T-cell (primary cell): ENCODE results near the gene TGM1. TPM values are rescaled to one million over a fixed set of nuclear protein-coding genes. Genes with fewer than 3 reads are reported as not detected.

ENCODE experiments used
- ATAC-seq, 4 experiments: fragments of 200-7000 bp in 3 of 4; fragments of 150-1000 bp in 1 of 4; cut with Tn5 transposase; replicated peaks in 1 of 4; 1 replicate in 3 of 4; 2 replicates in 1 of 4; pipeline ENCODE4 v1.10.0; 2021; ENCODE audit warnings: moderate library complexity in 3 of 4, mild to moderate bottlenecking in 2 of 4, moderate number of reproducible peaks in 1 of 4
- CTCF ChIA-PET, 2 donors: fragments of 300-600 bp; sonication (Branson Sonifier 250); formaldehyde crosslinking; loops; one replicate each; lab custom pipeline; 2022; ENCODE audit warnings: antibody characterized with exemption in 2 of 2; lab: Charles Lee
- POLR2A ChIA-PET, 2 donors: fragments of 300-600 bp; sonication (Branson Sonifier 250); formaldehyde crosslinking; loops; one replicate each; lab custom pipeline; 2022; ENCODE audit warnings: antibody characterized with exemption in 2 of 2; lab: Charles Lee
- DNase-seq, 35 experiments: peaks; one replicate each; pipeline versions ENCODE4 v3.0.0 to v3.0.0-alpha.2; 2013 to 2023
- H3K27ac ChIP-seq: one replicate; pipeline ENCODE4 v1.5.1; 2013; ENCODE audit warnings: low read length
- H3K27me3 ChIP-seq, 2 experiments: replicated peaks in 1 of 2; 1 replicate in 1 of 2; 2 replicates in 1 of 2; pipeline versions ENCODE4 v1.6.1 to v1.7.0; 2013; ENCODE audit warnings: low read length in 1 of 2, mixed read lengths in 1 of 2; ENCODE audit not compliant: control insufficient read depth in 2 of 2, insufficient read depth in 2 of 2; ENCODE audit errors: extremely low read depth in 1 of 2
- H3K36me3 ChIP-seq, 2 donors: 1 replicate in 1 of 2; 2 replicates in 1 of 2; pipeline versions ENCODE4 v1.6.1 to v1.7.0; 2013; ENCODE audit warnings: low read length in 1 of 2; ENCODE audit not compliant: control insufficient read depth in 2 of 2, insufficient read depth in 1 of 2; ENCODE audit errors: extremely low read depth in 1 of 2
- H3K4me1 ChIP-seq, 2 experiments: 1 replicate in 1 of 2; 2 replicates in 1 of 2; pipeline versions ENCODE4 v1.6.1 to v1.7.0; 2013; ENCODE audit warnings: low read length in 2 of 2, mixed read lengths in 1 of 2; ENCODE audit not compliant: insufficient read depth in 2 of 2, control insufficient read depth in 1 of 2; ENCODE audit errors: extremely low read depth in 1 of 2
- H3K4me3 ChIP-seq, 2 donors: 1 replicate in 1 of 2; 2 replicates in 1 of 2; pipeline versions ENCODE4 v1.5.1 to v1.7.0; 2013; ENCODE audit warnings: mild to moderate bottlenecking in 2 of 2, low read length in 1 of 2, moderate library complexity in 1 of 2; ENCODE audit not compliant: control insufficient read depth in 1 of 2; ENCODE audit errors: extremely low read depth in 1 of 2
- H3K9me3 ChIP-seq: 2 replicates; pipeline ENCODE4 v1.7.0; 2013
- H3K27ac Mint-ChIP-seq, 2 donors: one replicate each; pipeline ENCODE4 v1.8.0; 2020 to 2021; ENCODE audit warnings: mild to moderate bottlenecking in 2 of 2, mixed read lengths in 2 of 2
- H3K27me3 Mint-ChIP-seq, 2 donors: one replicate each; pipeline ENCODE4 v1.8.0; 2021 to 2022; ENCODE audit warnings: mixed read lengths in 2 of 2
- H3K36me3 Mint-ChIP-seq: one replicate; pipeline ENCODE4 v1.8.0; 2021; ENCODE audit warnings: mixed read lengths
- H3K4me1 Mint-ChIP-seq, 3 donors: one replicate each; pipeline ENCODE4 v1.8.0; 2020 to 2022; ENCODE audit warnings: mixed read lengths in 3 of 3, mild to moderate bottlenecking in 1 of 3
- H3K4me3 Mint-ChIP-seq, 3 donors: one replicate each; pipeline ENCODE4 v1.8.0; 2020 to 2022; ENCODE audit warnings: mild to moderate bottlenecking in 3 of 3, mixed read lengths in 3 of 3, moderate library complexity in 3 of 3
- H3K9me3 Mint-ChIP-seq, 3 donors: one replicate each; pipeline ENCODE4 v1.8.0; 2020 to 2022; ENCODE audit warnings: mixed read lengths in 3 of 3
- WGBS: methylation state at CpG from one replicate; pipeline ENCODE4 v1.1.5; 2013; ENCODE audit warnings: missing lambda C conversion rate; ENCODE audit not compliant: insufficient coverage; 5-methylcytosine and 5-hydroxymethylcytosine counted together
- total RNA-seq, 35 experiments: library from RNA in 6 of 35; stranded (reverse) in 6 of 35; fragments of 120-200 nt in 1 of 35; gene quantifications; one replicate each; pipeline versions ENCODE4 v1.2.1 to v1.2.4 and lab custom pipeline; 2013 to 2026

Gene TGM1
- total RNA-seq, 5 donors from 2014 or later (not counting 1 experiment from before 2014, with no cell fraction given): 4.9 to 13.5 (median 9.4) TPM

DNA sequence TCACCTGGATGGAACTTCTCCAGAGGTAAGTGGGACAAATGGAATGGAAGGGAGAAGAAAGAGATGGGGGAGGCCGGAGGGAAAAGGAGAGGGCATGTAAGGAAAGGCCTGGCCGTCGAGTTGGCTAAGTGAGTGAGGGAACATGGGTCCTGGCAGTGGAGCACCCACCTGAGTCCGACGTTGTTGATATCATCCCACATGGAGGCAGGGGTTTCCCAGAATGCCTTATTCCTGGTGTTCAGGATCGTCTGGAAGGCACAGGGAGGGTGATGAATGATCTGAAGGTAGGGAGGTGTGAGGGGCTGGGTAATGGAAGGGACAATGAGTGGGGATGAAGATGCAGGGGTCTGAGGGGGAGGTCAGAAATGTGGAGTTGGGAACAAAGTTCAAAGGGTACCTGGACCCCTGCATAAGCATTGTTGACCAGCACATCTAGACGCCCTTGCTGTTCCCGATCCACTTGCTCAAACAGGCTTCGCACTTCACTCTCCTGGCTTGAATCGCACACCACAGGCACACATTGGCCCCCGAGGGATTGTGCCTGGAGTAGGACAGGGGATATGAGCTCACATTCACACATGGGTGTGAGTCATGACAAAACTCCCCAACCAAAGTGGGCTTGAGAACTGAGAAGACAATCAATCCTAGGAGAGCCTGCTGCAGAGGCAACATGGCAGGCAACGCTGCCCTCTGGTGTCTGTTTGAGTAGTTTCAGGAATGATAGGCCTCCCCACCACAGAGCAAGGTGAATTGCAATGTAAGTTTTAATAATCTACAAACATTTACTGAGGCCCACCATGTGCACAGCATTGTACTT lies 33.6 kb upstream of the TGM1 start:
- H3K27me3 Mint-ChIP-seq: no peaks in the 10 kb centered on the region
- ChIA-PET CTCF (interaction anchor here (0.6 to 6.5 kb wide), 16 partner anchors 10 to 140 kb away, joined by 3 to 104 read pairs (median 5); partner anchors contain the start of genes TINF2 (in 2 of the 2), CIDEB (in 1 of the 2), LTB4R (in 1 of the 2) and LTB4R2 (in 1 of the 2)), POLR2A (interaction anchor here (1.1 to 3.0 kb wide), 2 partner anchors 26 to 54 kb away, joined by 3 to 17 read pairs; partner anchors contain the start of genes RABGGTA (in 1 of the 2) and TINF2 (in 1 of the 2))
- H3K4me1 Mint-ChIP-seq: peaks cover 44 to 53% (median 45%) of the 10 kb centered on the region in 3 donors
- 78% methylated on average over 11 of the region's 12 CpGs for WGBS
- no peaks in the 10 kb centered on the region for H3K9me3 Mint-ChIP-seq
- peak overlapping the region in 1 of 3 donors; percentile 92 for H3K4me3 Mint-ChIP-seq
- Histone ChIP-seq H3K4me1 (peaks cover 23 to 32% of the 10 kb centered on the region in 2 experiments), H3K9me3 (no peaks in the 10 kb centered on the region), H3K27ac (peak overlapping the region; percentile 75), H3K4me3 (no peak overlapping the region), H3K27me3 (no peaks in the 10 kb centered on the region), H3K36me3 (peaks cover 6 to 33% of the 10 kb centered on the region in 2 donors)
- peak; percentile 51 to 66 (median 52) for ATAC-seq
- H3K36me3 Mint-ChIP-seq: peaks cover 32% of the 10 kb centered on the region
- peak overlapping the region; percentile 67 to 72 for H3K27ac Mint-ChIP-seq
- peak in 34 of 35 experiments; percentile 37 to 89 (median 68) for DNase-seq

GRCh38 chr14:24293525-24293924 lies 30.5 kb upstream of the TGM1 start:
- H3K4me3 ChIP-seq: no peak overlapping the region
- DNase-seq: no peak
- H3K27me3 Mint-ChIP-seq: no peaks in the 10 kb centered on the region
- peaks cover 10 to 48% of the 10 kb centered on the region in 2 donors for H3K36me3 ChIP-seq
- ATAC-seq: no peak
- ChIA-PET CTCF (no interaction called here), POLR2A (no interaction called here)
- H3K4me3 Mint-ChIP-seq: no peak overlapping the region
- no peaks in the 10 kb centered on the region for H3K9me3 Mint-ChIP-seq
- no peaks in the 10 kb centered on the region for H3K9me3 ChIP-seq
- no CpG with 5 or more reads among the region's 2 CpGs for WGBS
- no peak overlapping the region for H3K27ac Mint-ChIP-seq
- no peak overlapping the region for H3K27ac ChIP-seq
- no peaks in the 10 kb centered on the region for H3K27me3 ChIP-seq
- H3K4me1 Mint-ChIP-seq: peaks cover 21 to 35% (median 23%) of the 10 kb centered on the region in 3 donors
- H3K4me1 ChIP-seq: peaks cover 9 to 25% of the 10 kb centered on the region in 2 experiments
- H3K36me3 Mint-ChIP-seq: peaks cover 43% of the 10 kb centered on the region

- Mint-ChIP-seq H3K9me3 (no peaks in the 10 kb centered on the region), H3K27ac (no peak overlapping the region), H3K27me3 (no peaks in the 10 kb centered on the region), H3K4me3 (no peak overlapping the region), H3K4me1 (peaks cover 13 to 27% (median 14%) of the 10 kb centered on the region in 3 donors), H3K36me3 (peaks cover 43% of the 10 kb centered on the region)
- Histone ChIP-seq H3K36me3 (peaks cover 10 to 48% of the 10 kb centered on the region in 2 donors), H3K9me3 (no peaks in the 10 kb centered on the region), H3K4me3 (no peak overlapping the region), H3K27me3 (no peaks in the 10 kb centered on the region), H3K27ac (no peak overlapping the region), H3K4me1 (peaks cover 6 to 21% of the 10 kb centered on the region in 2 experiments)
- ChIA-PET POLR2A (interaction anchor here in 1 of 2 donors (0.6 to 1.7 kb wide), 2 partner anchors 15 to 63 kb away, joined by 4 read pairs; no protein-coding TSS in a partner anchor), CTCF (interaction anchor here in 1 of 2 donors (1.8 kb wide), 1 partner anchor 16 kb away, joined by 8 read pairs; the partner anchor contains the start of gene CIDEB)
- no peak for DNase-seq
- no peak for ATAC-seq
- 100% methylated on average over 7 of the region's 11 CpGs for WGBS
Measured at GRCh38 chr14:24292118-24292807, 29.3 kb upstream of the TGM1 start.

DNA sequence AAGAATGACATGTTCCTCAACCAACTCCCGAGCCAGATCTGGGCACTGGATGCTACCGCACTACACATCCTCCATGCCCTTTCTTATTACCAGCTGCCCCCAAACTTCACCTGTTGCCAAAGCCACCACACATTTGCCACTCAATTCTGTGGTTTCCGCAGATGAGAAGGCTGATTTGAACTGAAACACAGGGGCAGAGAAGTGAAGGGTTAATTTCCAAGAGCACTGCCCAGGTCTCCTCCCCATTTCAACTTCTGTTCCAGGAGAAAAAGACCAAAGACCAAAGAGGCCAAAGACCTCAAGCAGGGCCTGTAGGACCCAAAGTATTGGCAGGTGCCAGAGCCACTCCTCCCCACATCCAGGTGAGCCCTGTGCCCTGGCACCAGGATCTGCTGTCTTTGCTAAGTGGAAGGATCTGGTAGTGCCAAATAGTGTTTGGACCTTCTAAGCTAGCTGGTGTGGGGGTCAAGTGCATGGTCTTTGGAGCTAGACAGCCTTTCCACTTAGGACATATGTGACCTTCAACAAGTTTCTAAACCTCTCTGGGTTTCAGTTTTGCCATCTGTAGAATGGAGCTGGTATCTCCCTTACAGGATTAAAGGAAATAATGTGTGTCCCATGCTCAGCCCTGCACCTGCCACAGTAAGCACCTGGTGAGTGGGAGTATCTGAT lies 28.6 kb upstream of the TGM1 start:
- POLR2A ChIA-PET: interaction anchor here (0.6 to 1.7 kb wide), 3 partner anchors 14 to 63 kb away, joined by 3 to 4 read pairs (median 4); partner anchors contain the start of gene TINF2 (in 1 of the 2)
- H3K36me3 Mint-ChIP-seq: peaks cover 41% of the 10 kb centered on the region
- peaks cover 10 to 48% of the 10 kb centered on the region in 2 donors for H3K36me3 ChIP-seq
- H3K4me1 Mint-ChIP-seq: peaks cover 6 to 21% (median 8%) of the 10 kb centered on the region in 3 donors
- H3K27me3 Mint-ChIP-seq: no peaks in the 10 kb centered on the region
- WGBS: 100% methylated on average over 1 of the region's 3 CpGs
- H3K9me3 ChIP-seq: no peaks in the 10 kb centered on the region
- no peak overlapping the region for H3K4me3 ChIP-seq
- no peaks in the 10 kb centered on the region for H3K9me3 Mint-ChIP-seq
- no peak for DNase-seq
- H3K27ac Mint-ChIP-seq: no peak overlapping the region
- H3K27ac ChIP-seq: no peak overlapping the region
- peaks cover 0 to 14% of the 10 kb centered on the region in 2 experiments for H3K4me1 ChIP-seq
- CTCF ChIA-PET: interaction anchor here in 1 of 2 donors (1.8 kb wide), 1 partner anchor 17 kb away, joined by 8 read pairs; the partner anchor contains the start of gene CIDEB
- ATAC-seq: no peak
- no peaks in the 10 kb centered on the region for H3K27me3 ChIP-seq
- no peak overlapping the region for H3K4me3 Mint-ChIP-seq

- H3K36me3 ChIP-seq: peaks cover 10 to 40% of the 10 kb centered on the region in 2 donors
- no peaks in the 10 kb centered on the region for H3K27me3 ChIP-seq
- DNase-seq: no peak
- Mint-ChIP-seq H3K27me3 (no peaks in the 10 kb centered on the region), H3K36me3 (peaks cover 32% of the 10 kb centered on the region), H3K4me1 (peaks cover 0 to 13% (median 2%) of the 10 kb centered on the region in 3 donors), H3K9me3 (no peaks in the 10 kb centered on the region), H3K4me3 (no peak overlapping the region), H3K27ac (no peak overlapping the region)
- no peak overlapping the region for H3K4me3 ChIP-seq
- H3K4me1 ChIP-seq: peaks cover 0 to 13% of the 10 kb centered on the region in 2 experiments
- WGBS: 92% methylated on average over 4 of the region's 9 CpGs
- H3K9me3 ChIP-seq: no peaks in the 10 kb centered on the region
- H3K27ac ChIP-seq: no peak overlapping the region
- ChIA-PET POLR2A (interaction anchor here in 1 of 2 donors (1.0 kb wide), 1 partner anchor 48 kb away, joined by 3 read pairs; the partner anchor contains the start of gene TINF2), CTCF (no interaction called here)
- ATAC-seq: no peak
Measured at GRCh38 chr14:24290746-24291145, 27.8 kb upstream of the TGM1 start.
